ENCODE data around the gene PIP5K1A.
"Not testable (repeated sequence)": the region's sequence is repeated elsewhere in the genome, so short reads cannot be mapped to it uniquely, and the experiment has no call there.

Gene PIP5K1A

DNA sequence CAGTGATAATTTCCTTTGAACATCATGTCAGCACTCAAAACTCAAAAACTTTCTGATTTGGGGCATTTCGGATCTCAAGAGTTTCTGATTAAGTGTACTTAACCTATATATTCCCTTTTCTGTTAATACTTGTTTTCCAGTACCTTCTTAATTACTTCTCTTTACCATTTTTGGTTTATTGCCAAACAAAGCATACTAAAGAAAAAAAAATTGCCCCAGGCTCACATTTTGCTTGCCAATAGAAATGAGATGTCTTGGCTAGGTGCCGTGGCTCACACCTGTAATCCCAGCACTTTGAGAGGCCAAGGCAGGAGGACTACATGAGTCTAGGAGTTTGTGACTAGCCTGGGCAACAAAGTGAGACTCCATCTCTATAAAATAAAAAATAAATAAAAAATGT lies 61.0 kb downstream of the PIP5K1A start:
- DNase-seq: no peak

DNA sequence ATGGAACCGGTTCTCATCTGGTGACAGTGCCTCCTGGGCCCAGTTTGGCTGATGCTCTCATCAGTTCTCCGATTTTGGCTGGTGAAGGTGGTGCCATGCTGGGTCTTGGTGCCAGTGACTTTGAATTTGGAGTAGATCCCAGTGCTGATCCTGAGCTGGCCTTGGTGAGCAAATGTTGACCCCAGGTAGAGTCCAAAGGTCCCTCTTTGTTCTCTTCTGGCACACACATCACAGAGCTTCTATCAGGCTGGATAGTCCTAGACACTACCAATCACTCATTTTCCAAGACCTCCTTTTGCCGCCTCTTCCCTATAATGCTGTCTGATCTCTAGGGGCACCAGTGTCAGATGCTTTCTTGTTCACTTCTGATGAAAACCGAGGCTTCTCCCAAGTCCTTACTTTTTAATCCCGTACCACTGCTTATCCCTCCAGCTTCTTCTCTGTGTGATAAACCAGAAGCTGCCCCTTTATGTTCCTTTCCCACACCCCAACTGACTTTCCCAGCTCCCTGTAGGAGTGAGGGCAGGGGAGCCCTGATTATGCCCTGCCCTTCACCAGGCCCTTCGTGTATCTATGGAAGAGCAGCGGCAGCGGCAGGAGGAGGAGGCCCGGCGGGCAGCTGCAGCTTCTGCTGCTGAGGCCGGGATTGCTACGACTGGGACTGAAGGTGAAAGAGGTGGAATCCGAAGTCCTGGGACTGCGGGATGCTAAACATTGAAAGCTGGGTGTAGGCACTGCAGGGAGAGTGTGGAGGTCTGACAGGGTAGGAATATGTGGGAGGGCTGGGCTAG lies 67.3 kb downstream of the PIP5K1A start:
- no peak for DNase-seq

DNA sequence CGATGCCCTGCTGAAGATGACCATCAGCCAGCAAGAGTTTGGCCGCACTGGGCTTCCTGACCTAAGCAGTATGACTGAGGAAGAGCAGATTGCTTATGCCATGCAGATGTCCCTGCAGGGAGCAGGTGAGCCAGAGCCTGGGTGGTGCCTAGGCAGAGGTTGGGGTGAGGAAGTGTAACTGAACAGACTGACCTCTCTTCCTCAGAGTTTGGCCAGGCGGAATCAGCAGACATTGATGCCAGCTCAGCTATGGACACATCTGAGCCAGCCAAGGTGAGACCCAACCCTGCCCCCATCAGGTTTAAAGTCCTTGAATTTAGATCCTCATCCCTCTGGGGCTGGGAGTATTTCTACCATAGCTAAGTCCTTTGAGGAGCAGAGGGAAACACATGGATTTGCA lies 68.0 kb downstream of the PIP5K1A start:
- no peak for DNase-seq

DNA sequence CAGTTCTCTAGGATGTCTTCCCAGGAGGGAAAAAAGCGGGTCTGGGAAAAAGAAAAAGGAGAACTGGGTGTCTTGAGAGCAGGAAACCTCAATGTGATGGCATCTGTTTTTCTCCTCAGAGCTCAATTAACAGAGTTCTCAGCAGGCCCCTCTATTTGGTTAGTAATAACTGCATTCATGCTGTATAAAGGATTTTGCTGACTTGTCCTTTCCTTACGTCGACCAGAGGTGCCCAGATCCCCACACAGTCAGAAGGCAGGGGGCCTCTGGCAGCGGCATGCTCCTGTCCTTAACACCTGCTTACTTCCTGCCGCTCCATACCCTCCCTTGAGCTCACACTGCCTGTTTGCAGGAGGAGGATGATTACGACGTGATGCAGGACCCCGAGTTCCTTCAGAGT lies 68.5 kb downstream of the PIP5K1A start:
- no peak for DNase-seq

DNA sequence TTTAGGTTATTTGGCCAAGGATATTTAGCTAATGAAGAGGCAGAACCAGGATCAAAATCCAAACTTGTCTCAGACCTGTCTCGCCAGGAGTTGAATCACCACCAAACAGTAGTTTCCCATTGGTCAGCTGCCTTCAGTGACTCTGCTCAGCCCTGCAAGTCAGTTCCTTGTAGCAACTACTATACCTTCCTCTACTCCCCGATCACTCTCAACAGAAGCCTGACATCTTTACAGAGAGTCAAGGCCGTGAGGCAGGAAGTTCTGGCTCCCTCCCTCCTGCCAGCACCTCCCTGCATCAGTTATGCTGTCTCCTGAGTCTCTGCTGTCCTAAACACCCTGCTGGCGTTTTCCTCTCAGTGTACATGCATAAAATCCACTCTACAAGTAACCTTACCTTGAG lies 69.4 kb downstream of the PIP5K1A start:
- no peak for DNase-seq

DNA sequence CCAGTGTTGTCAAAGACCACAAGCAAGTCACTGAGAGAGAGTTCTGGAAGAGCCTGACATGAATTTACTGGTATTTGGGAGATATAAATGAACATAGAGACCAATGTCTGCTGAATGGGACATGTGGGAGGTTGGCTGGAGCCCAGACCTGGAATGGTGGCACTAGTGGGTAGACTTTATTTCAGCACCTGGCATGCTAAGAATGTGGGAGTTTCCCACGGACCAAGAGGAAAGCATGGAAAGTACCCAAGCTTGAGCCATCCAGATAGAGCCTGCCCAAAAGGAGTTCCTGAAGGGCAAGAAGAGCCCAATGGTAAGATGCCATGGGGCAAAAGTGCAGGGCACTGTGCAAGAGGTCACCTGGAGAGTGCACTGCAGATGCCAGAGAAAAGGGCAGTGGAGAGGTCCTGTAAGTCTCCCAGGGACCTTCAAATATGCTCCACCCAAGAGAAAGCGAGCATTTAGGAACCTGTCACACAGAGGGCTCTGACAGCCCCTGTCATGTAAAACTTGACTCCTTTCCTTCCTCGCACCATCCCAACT lies 75.6 kb downstream of the PIP5K1A start:
- DNase-seq: no peak

DNA sequence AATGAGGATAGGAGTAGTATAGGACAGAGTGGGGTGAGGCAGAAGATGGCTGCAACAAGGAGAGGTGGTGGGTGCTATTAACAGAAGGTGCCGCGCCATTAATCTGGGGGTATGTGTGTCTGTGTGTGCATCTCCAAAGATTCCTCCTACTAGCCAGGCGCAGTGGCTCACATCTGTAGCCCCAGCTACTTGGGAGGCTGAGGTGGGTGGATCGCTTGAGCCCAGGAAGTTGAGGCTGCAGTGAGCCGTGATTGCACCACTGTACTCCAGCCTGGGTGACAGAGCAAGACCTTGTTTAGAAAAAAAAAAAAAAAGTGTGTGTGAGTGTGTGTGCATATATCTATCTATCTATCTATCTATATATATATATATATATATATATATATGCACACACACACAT lies 77.0 kb downstream of the PIP5K1A start:
- DNase-seq: not testable (repeated sequence)

DNA sequence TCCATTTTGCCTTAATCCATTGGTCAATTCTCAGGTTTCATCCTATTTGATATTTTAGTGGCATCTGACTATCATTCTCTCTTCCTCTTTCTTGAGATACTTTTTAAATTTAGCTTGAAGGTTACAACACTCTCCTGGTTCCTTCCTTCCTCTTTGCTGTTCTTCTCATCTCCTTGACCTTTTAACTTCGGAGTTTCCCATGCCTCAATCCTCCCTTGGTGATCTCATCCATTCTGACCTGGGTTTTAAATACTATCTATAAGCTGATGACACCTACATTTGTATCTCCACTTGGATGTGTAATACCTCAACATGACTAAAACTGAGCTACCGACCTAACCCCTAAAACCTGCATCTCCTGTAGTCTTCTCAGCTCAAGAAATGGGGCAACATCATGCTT lies 78.9 kb downstream of the PIP5K1A start:
- DNase-seq: no peak

DNA sequence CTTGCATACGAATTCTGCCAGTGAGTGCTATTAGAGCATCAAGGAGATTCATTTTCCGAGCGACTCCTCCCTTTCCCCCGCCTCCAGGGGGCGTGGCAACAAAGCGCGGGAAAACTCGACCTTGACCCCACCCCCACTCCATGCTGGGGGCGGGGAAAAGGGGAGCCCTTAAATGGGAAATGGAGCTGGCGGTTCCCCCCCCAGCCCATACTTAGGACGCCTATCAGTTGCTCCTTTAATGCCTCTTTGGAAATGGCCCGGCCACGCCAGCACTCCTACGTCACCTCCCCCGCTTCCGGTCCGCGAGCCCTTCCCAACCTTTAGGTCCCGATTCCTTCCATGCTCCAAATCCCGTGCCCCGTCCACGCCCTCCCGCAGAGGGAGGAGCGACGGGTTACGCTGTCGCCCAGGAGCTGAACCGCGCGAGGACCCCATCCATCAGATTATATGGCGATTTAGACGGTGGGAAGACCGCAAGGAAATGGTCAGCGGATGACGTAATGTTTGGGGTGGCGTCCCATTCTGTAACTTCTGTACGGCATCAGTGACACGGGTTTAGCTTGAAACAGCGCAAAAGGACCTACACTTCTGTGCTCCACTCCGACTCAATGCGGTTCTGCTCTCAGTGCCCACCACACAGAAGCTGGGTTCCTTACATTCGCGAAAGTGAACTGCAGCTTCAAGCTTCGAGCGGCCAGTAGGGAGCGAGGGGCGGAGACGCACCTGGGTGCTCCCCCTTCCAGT lies 83.0 kb downstream of the PIP5K1A start:
- peak; percentile 90 for DNase-seq

DNA sequence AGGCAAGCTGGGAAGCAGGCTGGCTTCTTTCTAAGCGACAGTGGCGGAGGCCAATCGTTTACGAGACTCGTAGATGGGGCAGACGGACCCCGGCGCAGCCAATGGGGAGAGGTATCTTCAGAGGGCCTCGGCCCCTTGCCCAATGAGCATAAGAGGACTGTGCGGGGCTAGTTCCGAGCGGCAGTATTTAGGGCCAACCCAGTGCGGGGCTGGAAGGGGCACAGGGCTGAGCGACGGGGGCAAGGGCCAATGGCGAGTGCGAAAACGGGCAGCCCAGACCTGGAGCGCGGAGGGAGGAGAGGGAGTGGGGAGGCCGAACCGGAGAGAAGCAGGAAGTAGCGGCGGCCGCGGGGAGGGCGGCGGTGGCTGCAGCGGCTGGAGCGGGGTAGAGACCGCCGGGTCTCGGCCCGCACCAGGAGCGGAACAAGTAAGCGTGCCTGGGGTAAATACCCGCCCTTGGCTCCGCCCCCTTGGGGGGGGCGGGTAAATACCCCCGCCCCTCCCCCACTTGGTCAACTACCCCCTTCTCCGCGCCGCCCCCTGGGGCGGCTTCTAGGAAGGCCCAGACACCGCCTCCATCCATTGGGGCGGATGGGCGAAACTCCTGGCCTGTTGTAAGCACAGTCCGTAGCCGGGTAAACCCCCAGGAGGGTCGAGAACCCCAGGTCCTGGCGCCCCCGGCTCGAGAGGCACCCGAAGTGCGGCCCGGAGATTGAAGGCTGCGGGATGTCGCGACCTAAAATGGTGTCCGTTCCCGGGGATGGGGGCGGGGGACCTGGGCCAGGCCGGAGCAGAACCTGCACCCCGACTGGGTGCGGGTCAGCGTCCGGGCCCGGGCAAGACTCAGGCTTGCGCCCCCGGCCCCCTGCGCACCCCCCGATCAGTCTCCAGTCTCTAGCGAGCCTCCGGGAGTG lies 83.9 kb downstream of the PIP5K1A start, which contains the start of gene ZNF687:
ZNF687 (plus strand) TSS at position 331 of the 914 bp plus-strand sequence. CDS start 3,993 bp downstream, outside the sequence.
- peak; percentile 98 for DNase-seq

DNA sequence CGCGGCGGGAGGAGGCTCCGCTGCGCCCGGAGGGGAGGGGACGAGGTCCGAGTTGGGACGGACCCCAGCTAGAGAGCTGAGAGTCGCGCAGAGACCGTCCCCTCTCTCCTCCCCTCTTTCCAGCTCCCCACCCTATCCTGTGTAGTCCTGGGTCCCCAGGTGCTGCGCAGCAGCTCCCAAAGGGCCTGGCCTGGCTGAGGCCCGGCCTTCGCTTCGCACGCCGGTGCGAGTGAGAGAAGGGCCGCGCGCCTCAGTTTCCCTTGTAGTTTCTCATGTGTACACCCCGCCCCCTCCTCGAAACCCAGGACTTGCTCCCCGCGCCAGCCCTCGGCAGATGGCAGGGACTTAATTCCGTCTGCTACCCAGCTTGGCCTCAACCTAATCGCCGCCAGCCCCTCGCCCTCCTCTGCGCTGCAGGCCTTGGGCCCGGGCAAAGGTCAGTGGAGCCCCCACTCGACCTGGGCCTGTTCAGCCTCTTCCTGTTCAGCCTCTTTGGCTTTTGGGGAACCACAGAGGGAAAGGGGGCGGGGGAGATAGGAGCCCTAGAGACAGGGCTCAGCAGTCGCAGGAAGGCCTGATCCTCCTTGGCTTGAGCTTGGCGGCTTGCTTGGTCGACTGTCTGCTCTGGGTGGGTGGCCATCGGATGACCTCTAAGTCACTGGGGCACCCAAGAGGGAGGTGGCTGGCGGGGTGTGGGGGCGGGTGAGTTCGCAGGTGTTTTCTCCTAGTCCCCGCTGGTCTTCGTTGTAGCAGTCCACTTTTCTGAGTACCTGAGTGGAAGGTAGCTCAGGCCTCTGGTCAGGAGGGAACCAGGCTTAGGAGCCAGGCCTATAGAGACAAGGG lies 84.8 kb downstream of the PIP5K1A start:
- DNase-seq: peak; percentile 48

DNA sequence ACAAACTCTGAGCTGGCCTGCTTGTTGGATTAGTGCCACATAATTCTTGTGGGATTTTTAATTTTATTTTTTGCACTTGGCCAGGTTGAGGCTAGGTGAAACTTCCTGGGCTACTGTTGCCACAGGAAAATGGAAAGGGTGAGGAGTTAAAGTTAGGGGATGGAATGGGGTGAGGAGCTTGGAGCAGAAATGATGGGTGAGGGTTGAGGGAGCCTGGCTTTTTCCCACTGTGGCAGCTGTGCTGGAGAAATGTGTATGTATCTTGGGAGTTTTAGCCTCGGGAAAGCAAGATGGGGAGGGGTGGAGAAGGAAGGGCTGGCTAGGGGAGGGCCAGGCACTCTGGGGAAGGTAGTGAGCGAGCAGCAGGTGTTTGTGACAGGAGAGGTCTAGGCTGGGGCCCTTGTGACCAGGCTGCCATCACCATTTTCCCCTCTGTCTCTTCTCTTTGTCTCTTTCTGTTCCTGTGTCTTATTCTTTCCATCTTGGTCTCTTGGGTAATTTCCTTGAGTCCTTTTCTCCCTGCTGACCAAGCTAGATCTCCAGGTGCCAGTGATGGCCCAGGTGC lies 85.7 kb downstream of the PIP5K1A start:
- no peak for DNase-seq

DNA sequence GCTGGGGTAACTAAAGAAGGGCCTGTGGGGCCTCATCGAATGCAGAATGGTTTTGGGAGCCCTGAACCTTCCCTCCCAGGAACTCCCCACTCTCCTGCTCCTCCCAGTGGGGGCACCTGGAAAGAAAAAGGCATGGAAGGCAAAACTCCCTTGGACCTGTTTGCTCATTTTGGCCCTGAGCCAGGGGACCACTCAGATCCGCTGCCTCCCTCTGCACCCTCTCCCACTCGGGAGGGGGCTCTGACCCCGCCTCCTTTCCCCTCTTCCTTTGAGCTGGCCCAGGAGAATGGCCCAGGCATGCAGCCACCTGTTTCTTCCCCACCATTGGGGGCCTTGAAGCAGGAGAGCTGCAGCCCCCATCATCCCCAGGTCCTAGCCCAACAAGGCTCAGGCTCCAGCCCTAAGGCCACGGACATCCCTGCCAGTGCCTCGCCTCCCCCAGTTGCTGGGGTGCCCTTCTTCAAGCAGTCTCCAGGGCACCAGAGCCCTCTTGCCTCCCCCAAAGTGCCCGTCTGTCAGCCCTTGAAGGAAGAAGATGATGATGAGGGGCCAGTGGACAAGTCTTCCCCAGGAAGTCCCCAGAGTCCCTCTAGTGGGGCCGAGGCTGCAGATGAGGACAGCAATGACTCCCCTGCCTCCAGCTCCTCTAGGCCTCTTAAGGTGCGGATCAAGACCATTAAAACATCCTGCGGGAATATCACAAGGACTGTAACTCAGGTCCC lies 88.4 kb downstream of the PIP5K1A start:
- DNase-seq: no peak

DNA sequence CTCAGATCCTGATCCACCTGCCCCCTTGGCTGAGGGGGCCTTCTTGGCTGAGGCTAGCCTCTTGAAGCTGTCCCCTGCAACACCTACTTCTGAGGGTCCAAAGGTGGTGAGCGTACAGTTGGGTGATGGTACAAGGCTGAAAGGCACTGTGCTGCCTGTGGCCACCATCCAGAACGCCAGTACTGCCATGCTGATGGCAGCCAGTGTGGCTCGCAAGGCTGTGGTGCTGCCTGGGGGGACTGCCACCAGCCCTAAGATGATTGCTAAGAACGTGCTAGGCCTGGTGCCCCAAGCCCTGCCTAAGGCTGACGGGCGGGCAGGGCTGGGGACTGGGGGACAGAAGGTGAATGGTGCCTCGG lies 89.0 kb downstream of the PIP5K1A start:
- DNase-seq: no peak

DNA sequence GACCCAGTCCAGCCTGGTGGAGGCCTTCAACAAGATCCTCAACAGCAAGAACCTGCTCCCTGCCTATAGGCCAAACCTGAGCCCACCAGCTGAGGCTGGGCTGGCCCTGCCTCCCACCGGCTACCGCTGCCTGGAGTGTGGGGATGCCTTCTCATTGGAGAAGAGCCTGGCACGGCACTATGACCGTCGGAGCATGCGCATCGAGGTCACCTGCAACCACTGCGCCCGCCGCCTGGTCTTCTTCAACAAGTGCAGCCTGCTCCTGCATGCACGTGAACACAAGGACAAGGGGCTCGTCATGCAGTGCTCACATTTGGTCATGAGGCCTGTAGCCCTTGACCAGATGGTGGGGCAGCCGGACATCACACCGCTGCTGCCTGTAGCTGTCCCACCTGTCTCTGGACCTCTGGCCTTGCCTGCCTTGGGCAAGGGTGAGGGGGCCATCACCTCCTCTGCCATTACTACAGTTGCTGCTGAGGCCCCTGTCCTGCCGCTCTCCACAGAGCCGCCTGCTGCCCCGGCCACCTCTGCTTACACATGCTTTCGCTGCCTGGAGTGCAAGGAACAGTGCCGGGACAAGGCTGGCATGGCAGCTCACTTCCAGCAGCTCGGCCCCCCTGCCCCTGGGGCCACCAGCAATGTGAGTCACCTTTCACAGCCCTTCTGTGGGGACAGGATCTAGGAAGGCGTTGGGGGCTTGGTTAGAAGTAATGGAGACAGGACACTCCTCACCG lies 89.6 kb downstream of the PIP5K1A start:
- no peak for DNase-seq

DNA sequence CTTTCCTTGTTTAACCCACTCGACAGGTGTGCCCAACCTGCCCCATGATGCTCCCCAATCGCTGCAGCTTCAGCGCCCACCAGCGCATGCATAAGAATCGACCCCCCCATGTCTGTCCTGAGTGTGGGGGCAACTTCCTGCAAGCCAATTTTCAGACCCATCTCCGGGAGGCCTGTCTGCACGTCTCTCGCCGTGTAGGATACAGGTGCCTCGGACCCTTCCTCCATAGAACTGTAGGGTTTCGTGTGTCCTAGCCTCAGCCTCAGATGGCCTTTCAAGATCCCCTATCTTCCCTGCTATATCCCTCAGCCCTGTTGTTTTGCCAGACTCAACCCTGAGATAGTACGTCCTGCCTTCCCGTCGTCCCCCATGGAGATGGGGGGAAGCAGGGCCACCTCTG lies 90.2 kb downstream of the PIP5K1A start:
- no peak for DNase-seq

DNA sequence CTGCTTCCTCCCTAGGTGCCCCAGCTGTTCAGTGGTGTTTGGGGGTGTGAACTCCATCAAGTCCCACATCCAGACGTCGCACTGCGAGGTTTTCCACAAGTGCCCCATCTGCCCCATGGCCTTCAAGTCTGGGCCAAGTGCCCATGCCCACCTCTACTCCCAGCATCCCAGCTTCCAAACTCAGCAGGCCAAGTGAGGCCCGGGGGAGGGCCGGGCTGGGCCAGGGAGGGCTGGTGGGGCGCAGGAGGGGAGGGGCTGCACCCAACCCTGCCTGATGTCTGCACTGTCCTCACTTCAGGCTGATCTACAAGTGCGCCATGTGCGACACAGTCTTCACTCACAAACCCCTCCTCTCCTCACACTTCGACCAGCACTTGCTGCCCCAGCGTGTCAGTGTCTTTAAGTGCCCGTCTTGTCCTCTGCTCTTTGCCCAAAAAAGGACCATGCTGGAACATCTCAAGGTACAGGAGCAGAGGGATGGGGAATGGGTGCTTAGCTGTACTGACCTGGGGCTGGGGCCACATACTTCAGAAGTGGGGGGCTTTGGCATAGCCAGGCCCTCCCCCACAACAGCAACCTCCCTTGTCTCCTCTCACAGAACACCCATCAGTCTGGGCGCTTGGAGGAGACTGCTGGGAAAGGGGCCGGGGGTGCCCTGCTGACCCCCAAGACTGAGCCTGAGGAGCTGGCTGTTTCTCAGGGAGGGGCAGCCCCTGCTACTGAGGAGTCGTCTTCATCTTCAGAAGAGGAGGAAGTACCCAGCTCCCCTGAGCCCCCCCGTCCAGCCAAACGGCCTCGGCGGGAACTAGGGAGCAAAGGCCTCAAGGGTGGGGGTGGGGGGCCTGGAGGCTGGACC lies 91.0 kb downstream of the PIP5K1A start:
- DNase-seq: no peak

DNA sequence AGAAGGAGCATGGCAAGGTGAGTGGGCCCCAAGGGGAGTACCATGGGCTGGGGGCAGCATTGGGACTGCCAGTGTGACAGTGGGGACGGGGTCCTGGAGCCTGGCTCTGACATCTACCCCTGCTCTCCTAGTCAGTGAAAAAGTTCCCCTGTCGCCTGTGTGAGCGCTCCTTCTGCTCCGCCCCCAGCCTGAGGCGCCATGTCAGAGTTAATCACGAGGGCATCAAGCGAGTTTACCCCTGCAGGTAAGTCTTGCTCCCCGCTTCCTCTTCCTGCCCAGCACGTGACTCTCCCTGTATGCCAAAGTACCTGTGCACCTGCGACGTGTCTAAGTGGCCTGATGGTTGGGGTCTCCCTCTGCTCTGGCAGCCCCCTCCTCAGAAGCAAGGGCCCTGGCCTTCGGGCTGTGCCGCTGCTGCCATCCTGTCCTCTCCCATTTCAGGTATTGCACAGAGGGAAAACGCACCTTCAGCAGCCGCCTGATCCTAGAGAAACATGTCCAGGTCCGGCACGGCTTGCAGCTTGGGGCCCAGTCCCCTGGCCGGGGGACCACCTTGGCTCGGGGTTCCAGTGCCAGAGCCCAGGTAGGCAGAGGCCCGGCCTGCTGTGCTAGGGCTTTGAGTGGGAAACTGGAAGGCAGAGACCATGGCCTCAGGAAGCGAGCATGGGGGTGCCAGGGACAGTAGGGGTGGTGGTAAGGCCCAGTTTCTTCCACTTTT lies 91.8 kb downstream of the PIP5K1A start:
- DNase-seq: no peak

Measured in activated CD4-positive, CD25-positive, alpha-beta regulatory T cell treated with anti-CD3 and anti-CD28 coated beads, Interleukin-2, amount 50 U/mL, for 72 hours (primary cell).